ENCODE results near the gene TMEM150B.

The TMEM150B gene

GRCh38 chr19:55305491-55305890, 19.6 kb downstream of the TMEM150B start:
- DNase-seq (ENCODE audit: low spot score) = peak; percentile 50

GRCh38 chr19:55304980-55305379, 20.2 kb downstream of the TMEM150B start:
- DNase-seq (ENCODE audit: low spot score) = no peak

GRCh38 chr19:55304279-55304978, 20.7 kb downstream of the TMEM150B start:
- no peak for DNase-seq (ENCODE audit: low spot score)

GRCh38 chr19:55303477-55303876, 21.7 kb downstream of the TMEM150B start:
- DNase-seq (ENCODE audit: low spot score) = no peak

GRCh38 chr19:55302318-55302703, 22.8 kb downstream of the TMEM150B start:
- no peak for DNase-seq (ENCODE audit: low spot score)

GRCh38 chr19:55301459-55302317, 23.5 kb downstream of the TMEM150B start:
- DNase-seq (ENCODE audit: low spot score) = peak; percentile 91

- no peak for DNase-seq (ENCODE audit: low spot score)
These were observed 24.2 kb downstream of the TMEM150B start for GRCh38 chr19:55300886-55301458.

- DNase-seq (ENCODE audit: low spot score) = no peak
These were observed 25.1 kb downstream of the TMEM150B start for GRCh38 chr19:55299991-55300390.

GRCh38 chr19:55297267-55297666, 27.9 kb downstream of the TMEM150B start:
- no peak for DNase-seq (ENCODE audit: low spot score)

- DNase-seq (ENCODE audit: low spot score) = no peak
These were observed 35.9 kb downstream of the TMEM150B start for GRCh38 chr19:55289117-55289796.

- no peak for DNase-seq (ENCODE audit: low spot score)
These were observed 37.6 kb downstream of the TMEM150B start for GRCh38 chr19:55287361-55288079.

- no peak for DNase-seq (ENCODE audit: low spot score)
These were observed 39.8 kb downstream of the TMEM150B start for GRCh38 chr19:55285229-55285890.

- DNase-seq (ENCODE audit: low spot score) = no peak
These were observed 40.6 kb downstream of the TMEM150B start for GRCh38 chr19:55284405-55285058.

- peak; percentile 42 for DNase-seq (ENCODE audit: low spot score)
These were observed 41.4 kb downstream of the TMEM150B start, which contains the start of gene BRSK1 for GRCh38 chr19:55283548-55284377. Gene BRSK1, plus strand, starts transcription at chr19:55283997. Its CDS starts 446 bp downstream, at chr19:55284443.

- peak; percentile 96 for DNase-seq (ENCODE audit: low spot score)
These were observed 45.1 kb downstream of the TMEM150B start, which contains the start of gene HSPBP1 for GRCh38 chr19:55279770-55280643. Gene HSPBP1, minus strand, starts transcription at chr19:55280110. Its CDS starts 502 bp downstream, at chr19:55279608.

- no peak for DNase-seq (ENCODE audit: low spot score)
These were observed 45.8 kb downstream of the TMEM150B start for GRCh38 chr19:55279340-55279739.

- no peak for DNase-seq (ENCODE audit: low spot score)
These were observed 46.6 kb downstream of the TMEM150B start for GRCh38 chr19:55278391-55279135.

- no peak for DNase-seq (ENCODE audit: low spot score)
These were observed 47.6 kb downstream of the TMEM150B start for GRCh38 chr19:55277494-55277893.

All from CD4-positive, alpha-beta T cell treated with Interleukin-15 for 4 hours (primary cell).